ENCODE data around the gene CD6. TPM values are rescaled to one million over a fixed set of nuclear protein-coding genes. Genes with fewer than 3 reads are reported as not detected.
"Not testable (repeated sequence)": the region's sequence is repeated elsewhere in the genome, so short reads cannot be mapped to it uniquely, and the experiment has no call there.

CD6 gene
- polyA plus RNA-seq, 2 of the 4 experiments (the other 2 are of a cell fraction), result 0.06 TPM

GRCh38 chr11:60972182-60973030 lies 926 bp downstream of the CD6 start:
- no peak overlapping the region for H3K4me2 ChIP-seq
- ATAC-seq (no peak; a peak in 1 of 6 replicates), FAIRE-seq (no peak), DNase-seq (ENCODE audit: low read depth in 1 of 2, low spot score in 1 of 2) (no peak)
- CTCF ChIA-PET, result no interaction called here
- H3K4me3 ChIP-seq, result no peak overlapping the region
- no peak for TF ChIP-seq HOXA7 (CRISPR knock-in tag; IDR thresholded peaks at IDR 0.05)
- no peak for TF ChIP-seq BHLHE40 (IDR thresholded peaks at IDR 0.05; ENCODE audit: low read depth, low read length)
- TF ChIP-seq SREBF2 (IDR thresholded peaks at IDR 0.05), result no peak
- TF ChIP-seq ELK1 (IDR thresholded peaks at IDR 0.05; ENCODE audit: low read depth, low read length), result no peak
- TF ChIP-seq GATA3 (IDR thresholded peaks at IDR 0.05; ENCODE audit: borderline replicate concordance), result no peak
- no peak overlapping the region for H3K27ac ChIP-seq
- POLR2A ChIA-PET, result no interaction called here
- H3K9me3 ChIP-seq, result peaks cover 14% of the 10 kb centered on the region
- 57% methylated on average over 10 of the region's 15 CpGs for WGBS (ENCODE audit: missing lambda C conversion rate)
- H3K4me1 ChIP-seq, result no peaks in the 10 kb centered on the region

GRCh38 chr11:60973699-60974098 lies 2.2 kb downstream of the CD6 start:
- no peak for ATAC-seq
- TF ChIP-seq REST (IDR thresholded peaks at IDR 0.05), result no peak
- no peak for TF ChIP-seq ZFP36 (IDR thresholded peaks at IDR 0.05; ENCODE audit: borderline replicate concordance, partially characterized antibody)
- TF ChIP-seq GATA3 (IDR thresholded peaks at IDR 0.05; ENCODE audit: borderline replicate concordance), result no peak
- no peak for TF ChIP-seq USF2 (IDR thresholded peaks at IDR 0.05)
- TF ChIP-seq RNF2 (IDR thresholded peaks at IDR 0.05; ENCODE audit: borderline replicate concordance, low read depth), result no peak
- TF ChIP-seq POLR2A (IDR thresholded peaks at IDR 0.05; ENCODE audit: low read length), result no peak
- no peak for TF ChIP-seq RAD21 (conservative IDR thresholded peaks at IDR 0.05 in 1 of 2, IDR thresholded peaks at IDR 0.05 in 1 of 2)
- TF ChIP-seq ELK1 (IDR thresholded peaks at IDR 0.05; ENCODE audit: low read depth, low read length), result no peak
- no peak for TF ChIP-seq EHMT2 (IDR thresholded peaks at IDR 0.05; ENCODE audit: low read depth)
- Histone ChIP-seq H3K27ac (no peak overlapping the region), H3K4me2 (no peak overlapping the region), H3K9me3 (peaks cover 3% of the 10 kb centered on the region), H3K4me3 (no peak overlapping the region), H3K4me1 (no peaks in the 10 kb centered on the region)
- WGBS (ENCODE audit: missing lambda C conversion rate), result 60% methylated on average over 6 of the region's 6 CpGs
- FAIRE-seq, result no peak
- CTCF ChIA-PET, result no interaction called here
- POLR2A ChIA-PET, result no interaction called here
- no peak for DNase-seq (ENCODE audit: low read depth in 1 of 2, low spot score in 1 of 2)

GRCh38 chr11:60974316-60974715 lies 2.8 kb downstream of the CD6 start:
- H3K4me3 ChIP-seq; H3K4me1 ChIP-seq; CTCF ChIA-PET; DNase-seq (ENCODE audit: low read depth in 1 of 2, low spot score in 1 of 2); FAIRE-seq; POLR2A ChIA-PET; H3K27ac ChIP-seq; ATAC-seq; H3K9me3 ChIP-seq; H3K4me2 ChIP-seq: not testable (repeated sequence)
- 72% methylated on average over 13 of the region's 13 CpGs for WGBS (ENCODE audit: missing lambda C conversion rate)
